Transverse colon (tissue), 4 donors: Measurements from ENCODE around the gene ZBTB45.

Experiments
- EP300 ChIP-seq: sonication (generic); formaldehyde crosslinking; IDR thresholded peaks from one replicate; pipeline ENCODE4 v1.6.1; 2017; ENCODE audit warnings: antibody characterized with exemption, low read depth
- POLR2A ChIP-seq: fragments of 450-650 bp; IDR thresholded peaks from one replicate; pipeline ENCODE4 v1.6.1; 2016; ENCODE audit warnings: antibody characterized with exemption, mild to moderate bottlenecking, moderate library complexity
- POLR2AphosphoS5 ChIP-seq, 3 donors: sonication (generic); formaldehyde crosslinking; IDR thresholded peaks; one replicate each; pipeline ENCODE4 v1.6.1; 2016; ENCODE audit warnings: antibody characterized with exemption in 3 of 3
- TF ChIP-seq, protein P1 (sequence below), 5 experiments: fragments of 200-600 bp in 3 of 5; fragments of 450-650 bp in 2 of 5; sonication (generic) in 3 of 5; IDR thresholded peaks; 1 replicate in 2 of 5; 2 replicates in 3 of 5; pipeline ENCODE4 v1.5.1; 2016 to 2017; ENCODE audit warnings: antibody characterized with exemption in 5 of 5, inconsistent platforms in 3 of 5, mild to moderate bottlenecking in 2 of 5, moderate library complexity in 1 of 5

DNA sequence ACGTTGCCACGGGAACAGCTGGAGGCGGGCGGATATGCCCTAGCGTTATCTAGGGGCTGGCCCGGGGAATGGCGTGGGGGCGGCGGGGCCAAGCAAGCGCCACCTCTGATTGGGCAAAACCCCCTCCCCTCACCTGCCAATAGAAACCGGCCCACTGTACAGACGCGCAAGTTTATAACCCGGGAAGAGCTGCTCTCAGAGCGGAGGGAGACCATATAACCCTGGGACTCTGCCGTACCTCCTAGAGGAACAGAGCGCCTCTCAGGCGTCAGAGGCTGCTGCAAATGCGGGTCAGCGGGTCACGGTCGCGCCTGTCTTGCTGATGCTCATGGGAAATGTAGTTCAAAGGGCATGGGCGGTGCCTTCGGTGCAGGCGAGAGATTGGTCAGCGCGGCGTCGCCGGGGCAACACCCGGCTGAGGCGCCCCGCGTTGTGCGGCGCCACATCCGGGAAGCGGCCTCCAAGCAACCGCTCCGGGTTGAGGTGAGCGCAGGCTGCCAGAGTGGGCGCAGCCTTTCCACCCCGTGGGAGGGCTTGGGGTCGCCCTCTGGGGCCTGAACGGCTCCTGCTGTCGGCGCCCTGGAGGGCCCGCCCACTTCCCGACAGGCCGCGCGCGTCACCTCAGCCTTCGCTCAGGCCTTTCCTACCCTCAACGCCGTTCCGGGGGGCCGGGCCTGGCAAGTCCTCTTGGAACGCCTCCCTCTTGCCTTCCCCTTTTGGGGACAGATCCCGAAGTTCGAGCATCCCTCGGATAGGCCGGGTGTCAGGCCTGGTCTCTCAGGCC is 43.7 kb downstream of the ZBTB45 start, which contains the start of gene ZNF446:
- TF ChIP-seq, protein P1, sequence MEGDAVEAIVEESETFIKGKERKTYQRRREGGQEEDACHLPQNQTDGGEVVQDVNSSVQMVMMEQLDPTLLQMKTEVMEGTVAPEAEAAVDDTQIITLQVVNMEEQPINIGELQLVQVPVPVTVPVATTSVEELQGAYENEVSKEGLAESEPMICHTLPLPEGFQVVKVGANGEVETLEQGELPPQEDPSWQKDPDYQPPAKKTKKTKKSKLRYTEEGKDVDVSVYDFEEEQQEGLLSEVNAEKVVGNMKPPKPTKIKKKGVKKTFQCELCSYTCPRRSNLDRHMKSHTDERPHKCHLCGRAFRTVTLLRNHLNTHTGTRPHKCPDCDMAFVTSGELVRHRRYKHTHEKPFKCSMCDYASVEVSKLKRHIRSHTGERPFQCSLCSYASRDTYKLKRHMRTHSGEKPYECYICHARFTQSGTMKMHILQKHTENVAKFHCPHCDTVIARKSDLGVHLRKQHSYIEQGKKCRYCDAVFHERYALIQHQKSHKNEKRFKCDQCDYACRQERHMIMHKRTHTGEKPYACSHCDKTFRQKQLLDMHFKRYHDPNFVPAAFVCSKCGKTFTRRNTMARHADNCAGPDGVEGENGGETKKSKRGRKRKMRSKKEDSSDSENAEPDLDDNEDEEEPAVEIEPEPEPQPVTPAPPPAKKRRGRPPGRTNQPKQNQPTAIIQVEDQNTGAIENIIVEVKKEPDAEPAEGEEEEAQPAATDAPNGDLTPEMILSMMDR (IDR thresholded peaks at IDR 0.05) = peak in 1 of 5 experiments; percentile 0
- TF ChIP-seq POLR2A (peak; percentile 75), POLR2AphosphoS5 (IDR thresholded peaks at IDR 0.05) (peak; percentile 48 to 81 (median 71)), EP300 (no peak)
